ENCODE data around the gene DUS1L. TPM values are rescaled to one million over a fixed set of nuclear protein-coding genes. Genes with fewer than 3 reads are reported as not detected.

The DUS1L gene
- total RNA-seq, 2 experiments from 2014 or later: 132 to 133 TPM

DNA sequence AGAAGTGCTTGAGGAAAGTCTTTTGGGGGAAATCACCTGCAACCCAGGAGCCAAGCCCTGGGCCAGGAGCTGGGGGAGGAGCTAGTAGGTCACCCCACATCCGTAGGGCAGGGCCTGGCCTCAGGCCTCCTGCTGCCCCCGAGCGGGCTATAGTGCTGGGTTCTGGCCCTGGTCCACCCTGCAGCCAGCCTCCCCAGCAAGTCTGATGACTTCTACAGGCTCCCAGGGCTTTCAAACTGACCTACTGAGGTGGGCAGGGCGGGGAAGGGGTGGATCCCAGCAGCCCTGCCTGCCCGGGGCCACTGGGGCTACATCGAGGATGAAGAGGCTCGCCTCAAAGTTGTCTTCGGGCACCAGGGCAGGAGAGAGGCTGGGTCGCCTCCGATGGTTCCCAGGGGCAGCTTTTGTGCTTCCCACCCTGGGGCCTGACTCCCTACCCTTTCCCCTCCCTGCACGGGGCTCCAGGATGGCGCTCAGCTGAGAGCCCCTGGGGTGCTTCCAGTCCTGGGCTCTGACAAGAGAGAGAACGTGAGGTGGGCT is 47.9 kb downstream of the DUS1L start:
- DNase-seq: no peak
- H3K4me1 Mint-ChIP-seq (ENCODE audit: low read depth): peaks cover 16% of the 10 kb centered on the region
- intact Hi-C loops (cut with micrococcal nuclease): no loop called here
- CTCF ChIA-PET: interaction anchor here (1.0 kb wide), 1 partner anchor 58 kb away, joined by 4 read pairs; no protein-coding TSS in a partner anchor
- H3K9me3 Mint-ChIP-seq: no peaks in the 10 kb centered on the region
- H3K27me3 Mint-ChIP-seq (ENCODE audit: low read depth): no peaks in the 10 kb centered on the region
- H3K27ac Mint-ChIP-seq: no peak overlapping the region
- H3K36me3 Mint-ChIP-seq (ENCODE audit: low read depth): peaks cover 10% of the 10 kb centered on the region
- H3K4me3 Mint-ChIP-seq: no peak overlapping the region

DNA sequence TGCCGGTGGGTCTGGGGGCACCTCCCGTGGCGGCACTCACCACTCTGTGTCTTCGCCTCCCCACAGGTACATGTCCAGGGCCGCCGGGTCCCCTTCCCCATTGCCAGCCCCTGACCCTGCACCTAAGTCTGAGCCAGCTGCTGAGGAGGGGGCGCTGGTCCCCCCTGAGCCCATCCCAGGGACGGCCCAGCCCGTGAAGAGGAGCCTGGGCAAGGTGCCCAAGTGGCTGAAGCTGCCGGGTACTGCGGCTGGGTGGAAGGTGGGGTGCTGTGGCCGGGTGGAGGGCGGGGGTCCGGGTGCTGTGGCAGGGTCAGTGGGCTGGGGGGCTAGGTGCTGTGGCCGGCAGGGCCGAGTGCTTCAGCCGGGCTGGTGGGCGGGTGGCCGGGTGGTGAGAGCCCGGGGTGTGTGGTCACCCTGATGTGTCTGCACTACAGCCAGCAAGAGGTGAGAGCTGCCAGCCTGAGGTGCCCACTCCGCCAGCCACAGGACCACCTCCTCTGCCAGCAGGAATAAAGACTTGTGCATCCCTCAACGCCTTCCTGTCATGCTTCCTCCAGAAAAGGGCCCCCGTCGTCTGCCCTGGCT is 48.6 kb downstream of the DUS1L start:
- Mint-ChIP-seq H3K4me3 (no peak overlapping the region), H3K4me1 (ENCODE audit: low read depth) (peaks cover 16% of the 10 kb centered on the region)
- CTCF ChIA-PET: interaction anchor here (1.0 kb wide), 1 partner anchor 57 kb away, joined by 4 read pairs; no protein-coding TSS in a partner anchor

DNA sequence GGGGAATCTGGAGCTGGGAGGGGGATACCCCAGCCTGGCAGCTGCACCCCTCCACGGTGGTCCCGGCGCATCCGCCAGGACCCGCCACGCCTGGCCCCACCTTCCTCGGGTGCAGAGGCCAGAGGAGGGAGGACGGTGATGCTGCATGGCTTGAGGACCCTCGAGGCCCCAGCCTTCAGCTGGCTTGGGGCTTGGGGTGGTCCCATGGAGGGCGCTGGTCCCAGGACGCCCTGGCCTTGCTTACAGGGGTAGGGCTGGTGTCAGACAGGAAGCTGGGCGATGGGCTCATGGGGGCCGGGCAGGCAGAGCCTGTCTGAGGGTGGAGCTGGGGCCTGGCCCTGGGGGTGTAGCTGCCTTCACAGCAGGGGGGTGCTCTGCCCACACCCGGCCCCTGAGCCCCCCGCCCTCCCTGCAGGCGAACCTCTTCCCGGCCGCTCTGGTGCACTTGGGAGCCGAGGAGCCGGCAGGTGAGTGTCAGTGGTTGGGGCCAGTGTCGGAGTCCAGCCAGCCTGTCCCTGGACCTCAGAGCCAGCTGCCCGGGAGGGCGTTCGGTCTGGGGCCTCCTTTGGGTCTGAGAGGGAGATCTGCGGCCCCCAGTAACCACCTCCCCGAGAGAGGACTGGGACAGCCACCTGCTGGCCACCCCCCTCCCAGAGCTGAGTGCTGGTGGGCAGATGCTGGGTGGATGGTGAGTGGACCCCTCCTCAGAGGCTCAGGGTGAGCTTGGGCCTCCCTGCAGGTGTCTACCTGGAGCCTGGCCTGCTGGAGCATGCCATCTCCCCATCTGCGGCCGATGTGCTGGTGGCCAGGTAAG is 49.3 kb downstream of the DUS1L start:
- no peaks in the 10 kb centered on the region for H3K27me3 Mint-ChIP-seq (ENCODE audit: low read depth)
- no peak overlapping the region for H3K27ac Mint-ChIP-seq
- intact Hi-C loops (cut with micrococcal nuclease): no loop called here
- H3K36me3 Mint-ChIP-seq (ENCODE audit: low read depth): peaks cover 5% of the 10 kb centered on the region
- no peak overlapping the region for H3K4me3 Mint-ChIP-seq
- CTCF ChIA-PET: no interaction called here
- H3K9me3 Mint-ChIP-seq: no peaks in the 10 kb centered on the region
- peaks cover 10% of the 10 kb centered on the region for H3K4me1 Mint-ChIP-seq (ENCODE audit: low read depth)
- no peak for DNase-seq

More for the DNA sequence above, 48.6 kb downstream of the DUS1L start:
- Mint-ChIP-seq H3K36me3 (ENCODE audit: low read depth) (peaks cover 10% of the 10 kb centered on the region), H3K9me3 (no peaks in the 10 kb centered on the region), H3K27me3 (ENCODE audit: low read depth) (no peaks in the 10 kb centered on the region), H3K27ac (no peak overlapping the region)
- DNase-seq: no peak
- intact Hi-C loops (cut with micrococcal nuclease): no loop called here

DNA sequence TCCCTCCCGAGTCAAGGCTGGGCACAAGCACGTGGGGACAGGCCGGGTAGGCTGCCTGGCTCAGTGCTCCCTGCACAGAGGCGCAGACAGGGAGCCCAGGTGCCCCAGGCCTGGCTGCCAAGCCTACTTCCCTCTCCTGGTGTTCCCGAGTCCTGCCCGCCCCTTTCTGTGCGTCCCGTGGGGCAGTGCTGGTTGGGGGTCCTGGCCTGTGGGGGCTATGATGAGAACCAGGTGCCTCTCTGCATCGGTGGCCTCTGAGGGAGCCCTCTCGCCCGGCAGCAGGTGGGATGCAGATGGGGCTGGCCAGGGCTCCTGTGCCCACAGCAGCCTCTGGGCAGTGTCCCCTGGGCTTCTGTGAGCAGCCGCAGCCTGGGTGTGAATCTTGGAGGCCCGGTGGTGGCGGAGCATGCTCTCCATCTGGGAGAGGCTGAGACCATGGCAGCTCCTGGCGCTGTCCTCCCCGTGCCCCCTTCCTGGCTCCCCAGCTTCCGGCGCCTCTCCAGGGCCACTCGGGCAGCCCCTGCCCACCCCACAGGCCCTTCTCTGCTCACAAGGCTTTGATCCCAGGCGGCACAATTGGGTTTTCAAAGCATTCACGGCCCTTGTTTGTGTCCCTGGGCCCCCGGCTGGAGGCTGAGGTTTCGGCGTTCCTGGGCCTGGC is 50.2 kb downstream of the DUS1L start:
- intact Hi-C loops (cut with micrococcal nuclease): no loop called here
- no peak for DNase-seq
- H3K9me3 Mint-ChIP-seq: no peaks in the 10 kb centered on the region
- H3K27me3 Mint-ChIP-seq (ENCODE audit: low read depth): no peaks in the 10 kb centered on the region
- peaks cover 3% of the 10 kb centered on the region for H3K4me1 Mint-ChIP-seq (ENCODE audit: low read depth)
- H3K4me3 Mint-ChIP-seq: no peak overlapping the region
- H3K27ac Mint-ChIP-seq: no peak overlapping the region
- H3K36me3 Mint-ChIP-seq (ENCODE audit: low read depth): peaks cover 5% of the 10 kb centered on the region
- CTCF ChIA-PET: no interaction called here

DNA sequence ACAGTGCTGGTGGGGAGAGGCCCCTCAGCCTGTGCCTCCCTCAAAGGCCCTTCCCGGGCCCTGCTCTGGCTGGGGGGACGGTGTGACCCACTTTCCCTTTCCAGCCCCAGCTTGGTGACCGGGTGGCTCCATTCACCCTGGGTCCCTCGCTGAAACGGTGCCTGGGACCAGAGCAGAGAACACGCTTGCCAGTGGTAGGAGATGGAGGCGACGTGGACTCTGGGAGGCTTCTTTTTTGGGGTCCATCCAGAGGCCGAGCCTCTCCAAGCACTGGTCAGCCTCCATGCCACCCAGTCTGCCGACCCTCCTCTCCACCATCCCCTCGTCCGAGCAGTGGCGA is 50.7 kb downstream of the DUS1L start:
- no peaks in the 10 kb centered on the region for H3K27me3 Mint-ChIP-seq (ENCODE audit: low read depth)
- intact Hi-C loops (cut with micrococcal nuclease): no loop called here
- H3K4me1 Mint-ChIP-seq (ENCODE audit: low read depth): no peaks in the 10 kb centered on the region
- DNase-seq: no peak
- CTCF ChIA-PET: no interaction called here
- no peak overlapping the region for H3K4me3 Mint-ChIP-seq
- no peaks in the 10 kb centered on the region for H3K9me3 Mint-ChIP-seq
- peaks cover 5% of the 10 kb centered on the region for H3K36me3 Mint-ChIP-seq (ENCODE audit: low read depth)
- H3K27ac Mint-ChIP-seq: no peak overlapping the region

DNA sequence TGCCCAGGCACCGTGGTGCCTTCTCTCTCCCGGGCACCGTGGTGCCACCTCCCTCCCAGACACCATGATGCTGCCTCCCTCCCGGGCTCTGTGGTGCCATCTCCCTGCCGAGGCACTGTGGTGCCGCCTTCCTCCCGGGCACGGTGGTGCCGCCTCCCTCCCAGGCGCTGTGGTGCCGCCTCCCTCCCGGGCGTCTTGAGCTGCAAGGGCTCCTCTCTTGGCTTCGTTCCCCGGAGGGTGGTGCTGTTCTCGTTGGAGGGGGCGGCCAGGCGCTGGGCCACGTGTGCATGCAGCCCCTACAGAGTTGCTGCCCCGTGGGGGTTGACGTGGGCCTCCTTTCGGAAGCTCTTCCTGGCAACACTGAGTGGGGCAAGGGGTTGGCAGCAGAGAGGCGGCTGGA is 51.2 kb downstream of the DUS1L start:
- no peaks in the 10 kb centered on the region for H3K9me3 Mint-ChIP-seq
- no peaks in the 10 kb centered on the region for H3K27me3 Mint-ChIP-seq (ENCODE audit: low read depth)
- DNase-seq: no peak
- H3K4me1 Mint-ChIP-seq (ENCODE audit: low read depth): no peaks in the 10 kb centered on the region
- CTCF ChIA-PET: no interaction called here
- intact Hi-C loops (cut with micrococcal nuclease): no loop called here
- peaks cover 5% of the 10 kb centered on the region for H3K36me3 Mint-ChIP-seq (ENCODE audit: low read depth)
- H3K27ac Mint-ChIP-seq: no peak overlapping the region
- no peak overlapping the region for H3K4me3 Mint-ChIP-seq

DNA sequence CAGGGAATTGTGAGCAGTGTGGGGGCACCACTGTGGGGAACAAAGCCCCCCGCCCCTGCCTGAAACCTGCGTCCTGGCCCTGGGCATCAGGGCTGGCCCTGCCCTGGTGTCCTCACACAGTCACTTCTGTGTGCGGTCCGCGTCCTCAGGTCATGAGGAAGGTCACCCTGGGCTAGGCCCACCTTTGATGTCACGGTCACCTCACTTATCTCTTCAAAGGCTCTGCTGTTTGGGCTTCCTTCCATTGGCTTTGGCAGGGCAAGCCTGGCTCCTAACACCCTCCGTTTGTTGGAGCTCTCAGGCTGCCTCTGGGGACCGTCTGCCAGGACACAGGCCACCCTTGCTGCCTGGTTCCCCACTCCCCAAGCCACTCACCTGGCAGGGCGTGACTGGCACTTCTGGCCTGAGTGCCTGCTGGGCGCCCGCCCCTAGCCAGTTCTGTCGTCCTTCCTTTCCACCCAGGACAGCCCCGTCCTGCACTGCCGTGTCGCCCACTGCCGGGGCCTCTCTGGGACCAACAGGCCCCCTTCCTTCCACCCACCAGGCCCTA is 51.8 kb downstream of the DUS1L start:
- CTCF ChIA-PET: interaction anchor here (1.2 to 1.3 kb wide), 2 partner anchors 8 to 10 kb away, joined by 3 read pairs; partner anchors contain the start of gene CENPX
- intact Hi-C loops (cut with micrococcal nuclease): no loop called here

DNA sequence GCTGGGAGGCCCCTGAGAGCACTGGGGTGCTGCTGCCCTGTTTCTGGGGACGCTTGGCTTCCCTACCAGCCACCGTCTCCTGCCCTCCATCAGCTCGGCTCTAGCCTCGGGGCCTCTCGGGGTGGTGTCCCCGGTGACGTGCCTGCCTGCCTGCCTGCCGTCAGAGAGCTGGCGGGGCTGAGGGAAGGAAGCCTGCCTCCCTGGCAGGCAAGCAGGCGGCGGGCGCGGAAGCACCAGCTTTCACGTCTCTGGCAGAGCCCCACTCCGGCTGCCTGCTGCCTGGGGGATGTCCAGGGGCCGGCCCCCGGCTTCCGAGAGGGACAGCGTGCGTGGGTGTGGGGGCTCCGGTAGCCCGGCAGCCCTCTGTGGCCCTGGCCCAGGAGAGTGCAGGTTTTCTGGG is 52.3 kb downstream of the DUS1L start:
- H3K4me1 Mint-ChIP-seq (ENCODE audit: low read depth): no peaks in the 10 kb centered on the region
- H3K27ac Mint-ChIP-seq: no peak overlapping the region
- intact Hi-C loops (cut with micrococcal nuclease): no loop called here

More for the DNA sequence above, 51.8 kb downstream of the DUS1L start:
- Mint-ChIP-seq H3K27ac (no peak overlapping the region), H3K27me3 (ENCODE audit: low read depth) (no peaks in the 10 kb centered on the region), H3K4me3 (no peak overlapping the region), H3K9me3 (no peaks in the 10 kb centered on the region), H3K4me1 (ENCODE audit: low read depth) (no peaks in the 10 kb centered on the region), H3K36me3 (ENCODE audit: low read depth) (peaks cover 3% of the 10 kb centered on the region)
- DNase-seq: no peak

DNA sequence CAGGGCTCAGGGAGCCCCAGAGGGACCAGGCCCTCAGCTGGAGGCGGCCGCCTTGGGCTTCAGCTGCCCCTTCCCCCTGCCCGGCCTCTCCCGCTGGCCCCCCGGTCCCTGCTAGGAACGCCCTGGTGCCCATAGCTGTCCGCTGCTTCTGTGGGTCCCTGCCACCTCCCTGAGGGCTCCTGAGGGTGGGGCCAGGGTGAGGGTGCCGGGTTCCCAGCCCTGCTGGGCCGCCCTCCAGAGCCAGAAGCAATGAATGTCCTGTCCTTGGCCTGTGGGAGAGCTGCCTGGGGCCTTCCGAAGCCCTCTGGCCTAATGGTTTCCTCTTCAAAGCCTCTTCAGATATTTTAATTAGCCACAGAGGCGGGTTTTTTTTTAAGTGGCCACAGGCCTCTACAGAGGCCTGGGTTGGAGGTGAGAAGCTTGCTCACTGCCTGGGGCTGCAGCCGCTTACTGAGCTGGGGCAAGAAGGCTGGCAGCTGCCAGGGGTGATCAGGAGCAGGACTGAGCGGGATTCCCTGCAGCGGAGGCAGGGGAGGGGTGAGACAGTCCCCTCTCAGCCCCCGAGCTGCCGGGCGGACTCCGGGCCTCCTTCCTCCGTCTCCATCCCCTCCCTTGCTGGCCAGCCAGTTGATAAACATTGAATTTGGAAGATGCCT is 52.8 kb downstream of the DUS1L start:
- no peaks in the 10 kb centered on the region for H3K9me3 Mint-ChIP-seq
- CTCF ChIA-PET: interaction anchor here (0.6 to 1.3 kb wide), 4 partner anchors 9 to 17 kb away, joined by 3 to 6 read pairs (median 4); partner anchors contain the start of gene CENPX

More for the DNA sequence above, 52.3 kb downstream of the DUS1L start:
- H3K4me3 Mint-ChIP-seq: no peak overlapping the region
- H3K36me3 Mint-ChIP-seq (ENCODE audit: low read depth): no peaks in the 10 kb centered on the region
- no peak for DNase-seq
- no peaks in the 10 kb centered on the region for H3K9me3 Mint-ChIP-seq
- CTCF ChIA-PET: interaction anchor here (1.2 to 1.3 kb wide), 2 partner anchors 9 to 10 kb away, joined by 3 read pairs; partner anchors contain the start of gene CENPX
- no peaks in the 10 kb centered on the region for H3K27me3 Mint-ChIP-seq (ENCODE audit: low read depth)

DNA sequence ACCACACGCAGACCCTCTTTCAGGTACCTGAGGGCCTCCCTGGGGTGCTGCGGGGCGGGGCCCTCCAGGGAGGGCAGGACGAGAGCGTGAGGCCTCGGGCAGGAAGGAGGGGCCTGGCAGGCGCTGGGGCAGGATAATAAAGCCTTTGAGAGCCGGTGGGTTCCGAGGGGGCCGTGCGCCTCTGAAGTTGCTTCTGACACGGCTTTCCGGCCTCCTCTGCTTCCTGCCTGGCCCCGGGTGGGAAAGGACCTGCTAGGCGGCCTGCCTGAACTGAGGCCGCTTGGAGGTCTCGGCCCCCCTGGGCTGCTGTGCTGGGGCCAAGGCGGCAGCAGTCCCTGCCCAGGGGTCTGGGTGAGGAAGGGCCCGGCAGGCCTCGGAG is 53.4 kb downstream of the DUS1L start:
- CTCF ChIA-PET: interaction anchor here (0.6 to 0.9 kb wide), 2 partner anchors 10 to 17 kb away, joined by 5 to 6 read pairs; no protein-coding TSS in a partner anchor
- H3K4me1 Mint-ChIP-seq (ENCODE audit: low read depth): no peaks in the 10 kb centered on the region
- no peak overlapping the region for H3K27ac Mint-ChIP-seq
- intact Hi-C loops (cut with micrococcal nuclease): no loop called here
- no peak for DNase-seq
- no peaks in the 10 kb centered on the region for H3K27me3 Mint-ChIP-seq (ENCODE audit: low read depth)
- no peaks in the 10 kb centered on the region for H3K36me3 Mint-ChIP-seq (ENCODE audit: low read depth)
- no peaks in the 10 kb centered on the region for H3K9me3 Mint-ChIP-seq
- H3K4me3 Mint-ChIP-seq: no peak overlapping the region

More for the DNA sequence above, 52.8 kb downstream of the DUS1L start:
- DNase-seq: no peak
- no peaks in the 10 kb centered on the region for H3K27me3 Mint-ChIP-seq (ENCODE audit: low read depth)
- H3K27ac Mint-ChIP-seq: no peak overlapping the region
- H3K36me3 Mint-ChIP-seq (ENCODE audit: low read depth): no peaks in the 10 kb centered on the region
- no peaks in the 10 kb centered on the region for H3K4me1 Mint-ChIP-seq (ENCODE audit: low read depth)
- intact Hi-C loops (cut with micrococcal nuclease): no loop called here
- H3K4me3 Mint-ChIP-seq: no peak overlapping the region

DNA sequence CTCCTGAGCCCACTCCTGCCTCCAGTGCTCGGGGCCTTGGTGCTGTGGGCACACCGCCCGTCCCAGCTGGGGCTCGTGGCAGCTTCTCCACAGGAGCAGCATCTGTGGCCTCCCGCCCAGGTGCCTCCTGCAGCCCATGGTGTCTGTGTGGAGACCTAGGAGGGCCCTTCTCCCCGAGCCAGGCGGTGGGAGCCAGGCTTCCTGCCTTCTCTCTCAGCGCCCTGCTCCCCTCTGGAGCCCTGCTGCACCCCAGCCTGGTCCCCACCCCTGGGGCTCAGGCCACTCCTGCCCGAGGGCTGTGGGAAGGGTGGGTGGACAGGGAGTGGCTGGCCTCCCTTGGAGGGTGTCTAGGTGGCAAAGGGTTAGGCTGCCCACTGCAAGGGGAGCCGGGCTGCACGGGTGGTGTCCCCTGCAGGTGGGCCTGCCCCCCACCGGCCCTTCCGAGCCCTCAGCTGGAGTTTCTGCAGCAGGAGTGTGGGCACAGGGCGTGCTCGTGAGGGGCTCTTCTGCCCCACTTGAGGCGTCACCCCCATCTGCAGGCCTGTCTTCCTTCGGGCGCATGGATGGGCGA is 53.9 kb downstream of the DUS1L start:
- CTCF ChIA-PET: interaction anchor here (0.9 kb wide), 1 partner anchor 18 kb away, joined by 5 read pairs; no protein-coding TSS in a partner anchor
- intact Hi-C loops (cut with micrococcal nuclease): no loop called here

More for the DNA sequence above, 53.9 kb downstream of the DUS1L start:
- no peaks in the 10 kb centered on the region for H3K36me3 Mint-ChIP-seq (ENCODE audit: low read depth)
- no peak for DNase-seq
- no peak overlapping the region for H3K4me3 Mint-ChIP-seq
- H3K9me3 Mint-ChIP-seq: no peaks in the 10 kb centered on the region
- H3K27me3 Mint-ChIP-seq (ENCODE audit: low read depth): no peaks in the 10 kb centered on the region
- no peaks in the 10 kb centered on the region for H3K4me1 Mint-ChIP-seq (ENCODE audit: low read depth)
- H3K27ac Mint-ChIP-seq: no peak overlapping the region
